Superior temporal gyrus (tissue), 1 donor: ENCODE data around the gene DUSP14.

ENCODE experiments used
- DNase-seq: peaks from one replicate; pipeline ENCODE4 v3.0.0-alpha.2; 2016; ENCODE audit errors: extremely low spot score

DUSP14 gene

DNA sequence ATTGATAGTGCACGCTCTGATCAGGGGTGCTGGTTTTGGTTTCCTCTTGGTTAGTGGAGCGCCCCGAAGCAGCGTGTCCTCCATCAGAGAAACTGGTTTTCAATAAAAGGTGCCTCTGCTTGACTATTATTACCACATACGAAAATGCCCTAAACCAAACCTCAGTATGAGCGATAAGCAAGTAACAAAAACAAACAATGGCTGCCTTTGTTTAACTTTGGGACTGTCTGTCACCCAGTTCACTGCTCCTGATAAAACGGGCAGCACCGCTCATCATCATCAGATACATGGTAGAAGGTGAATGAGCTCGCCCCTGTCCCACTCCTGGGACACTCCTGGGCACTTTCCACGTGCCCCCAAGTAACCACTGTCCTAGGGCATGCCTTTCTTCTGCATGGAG is 24.0 kb downstream of the DUSP14 start:
- no peak for DNase-seq

DNA sequence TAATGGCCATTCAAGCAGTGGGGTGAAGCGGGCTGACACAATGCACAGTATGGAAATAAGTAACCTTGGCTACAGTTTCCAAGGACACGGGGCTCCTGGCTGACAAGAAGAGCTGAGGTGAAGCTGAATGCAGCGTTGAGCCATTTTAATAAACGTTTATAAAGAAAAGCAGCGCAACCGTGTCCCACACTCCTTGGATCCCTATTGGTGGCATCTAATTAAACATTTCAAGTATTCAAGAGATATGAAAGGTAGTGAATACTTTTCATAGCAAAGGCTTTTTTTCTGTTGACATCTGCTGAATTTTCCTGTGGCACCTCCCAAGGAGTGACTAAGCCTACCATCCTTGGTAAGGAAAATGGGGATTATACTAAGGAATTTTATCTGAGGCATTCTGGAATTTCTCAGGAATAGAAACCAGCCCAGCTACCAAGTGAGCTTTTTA is 26.5 kb downstream of the DUSP14 start:
- no peak for DNase-seq

GRCh38 chr17:37517881-37518280 is 28.2 kb downstream of the DUSP14 start:
- DNase-seq, result no peak

GRCh38 chr17:37518826-37519225 is 29.1 kb downstream of the DUSP14 start:
- DNase-seq, result peak; percentile 35

- no peak for DNase-seq
Measured at GRCh38 chr17:37519251-37519985, 29.7 kb downstream of the DUSP14 start.

- DNase-seq, result no peak
Measured at GRCh38 chr17:37520174-37520573, 30.5 kb downstream of the DUSP14 start.

DNA sequence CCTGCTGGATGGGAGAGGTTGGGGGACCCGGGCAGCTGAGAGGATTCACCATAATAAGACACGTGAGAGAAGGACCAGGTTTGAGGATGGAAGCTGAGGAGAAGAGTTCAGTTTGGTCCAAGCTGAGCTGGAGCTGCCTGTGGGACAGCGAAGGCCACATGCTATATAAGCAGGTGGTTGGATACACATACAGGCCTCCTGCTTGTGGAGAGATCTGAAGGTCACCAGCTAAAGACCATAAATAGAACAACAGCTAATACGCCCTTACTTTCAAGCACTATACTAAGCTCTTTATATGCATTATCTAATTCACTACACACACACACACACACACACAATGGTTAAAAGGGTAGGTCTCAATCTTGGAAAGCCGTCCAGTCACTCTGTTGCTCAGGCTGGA is 32.1 kb downstream of the DUSP14 start:
- no peak for DNase-seq

- no peak for DNase-seq
Measured at GRCh38 chr17:37523715-37524219, 34.1 kb downstream of the DUSP14 start.

DNA sequence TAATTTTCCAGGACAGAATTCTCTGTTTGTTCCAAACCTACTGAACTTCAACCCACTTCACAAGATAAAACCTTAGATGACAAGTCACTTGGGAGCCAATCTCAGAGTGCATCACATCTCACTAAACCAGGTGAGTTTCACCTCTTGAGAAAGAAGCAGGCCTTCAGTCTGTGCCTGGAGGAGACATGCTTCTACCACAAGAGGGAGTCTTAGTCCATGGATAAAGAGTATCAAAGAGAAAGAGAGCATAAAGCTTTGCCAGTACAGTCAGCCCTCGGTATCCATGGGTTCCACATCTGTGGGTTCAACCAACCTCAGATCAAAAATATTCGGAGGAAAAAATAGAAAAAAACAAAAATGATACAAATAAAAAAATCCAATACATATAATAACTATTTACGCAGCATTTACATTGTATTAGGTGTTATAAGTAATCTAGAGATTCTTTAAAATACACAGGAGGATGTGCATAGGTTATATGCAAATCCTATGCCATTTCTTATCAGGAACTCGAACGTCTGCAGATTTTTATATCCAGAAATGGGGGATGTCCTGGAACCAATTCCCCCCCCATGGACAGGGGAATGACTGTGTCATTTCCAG is 37.7 kb downstream of the DUSP14 start:
- DNase-seq, result peak; percentile 75

DNA sequence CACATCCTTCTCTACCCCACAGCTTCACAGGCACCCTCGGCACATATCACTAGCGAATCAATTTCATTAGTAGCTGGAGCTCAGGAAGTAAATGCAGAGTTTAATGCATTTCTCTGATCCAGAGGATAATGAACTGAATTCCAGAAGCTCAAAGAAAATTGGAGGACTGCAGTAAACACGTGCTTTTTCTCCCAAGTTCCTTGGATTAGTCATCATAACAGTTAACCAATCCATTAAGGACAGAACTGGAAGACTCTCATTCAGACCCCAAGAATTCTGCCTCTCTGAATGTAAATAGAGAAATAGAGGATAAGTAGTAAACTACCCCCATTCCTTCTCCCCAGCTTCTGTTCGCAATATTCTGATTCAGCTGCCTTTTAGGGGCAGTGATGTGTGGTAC is 40.7 kb downstream of the DUSP14 start:
- DNase-seq, result no peak

GRCh38 chr17:37532756-37533155 is 43.1 kb downstream of the DUSP14 start:
- no peak for DNase-seq

- no peak for DNase-seq
Measured at GRCh38 chr17:37535906-37536305, 46.2 kb downstream of the DUSP14 start.

DNA sequence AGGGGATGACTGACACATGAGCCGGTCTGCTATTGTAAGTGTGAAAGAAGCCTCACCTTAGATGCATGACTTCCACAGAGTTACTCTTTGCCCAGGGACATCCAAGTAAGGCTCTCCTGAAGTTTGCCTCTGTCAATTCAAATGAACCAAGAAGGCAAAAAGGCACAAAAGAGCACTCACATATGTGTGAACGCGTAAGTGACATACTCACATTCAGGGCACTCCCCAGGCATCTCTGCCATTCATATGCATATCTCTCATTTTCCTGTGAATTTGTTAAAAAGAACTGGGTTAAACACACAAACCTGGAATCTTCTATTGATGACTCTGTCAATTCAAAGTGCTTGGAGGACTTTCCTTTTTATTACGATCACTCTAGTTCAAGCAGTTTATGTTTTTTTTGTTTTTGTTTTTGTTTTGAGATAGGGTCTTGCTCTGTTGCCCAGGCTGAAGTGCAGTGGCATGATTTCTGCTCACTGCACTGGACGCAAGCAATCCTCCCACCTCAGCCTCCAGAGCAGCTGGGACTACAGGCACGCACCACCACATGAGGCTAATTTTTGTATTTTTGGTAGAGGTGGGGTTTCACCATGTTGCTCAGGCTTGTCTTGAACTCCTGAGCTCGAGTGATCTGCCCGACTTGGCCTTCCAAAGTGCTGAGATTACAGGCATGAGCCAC is 49.4 kb downstream of the DUSP14 start:
- DNase-seq, result no peak

GRCh38 chr17:37541880-37542660 is 52.4 kb downstream of the DUSP14 start:
- DNase-seq, result no peak

DNA sequence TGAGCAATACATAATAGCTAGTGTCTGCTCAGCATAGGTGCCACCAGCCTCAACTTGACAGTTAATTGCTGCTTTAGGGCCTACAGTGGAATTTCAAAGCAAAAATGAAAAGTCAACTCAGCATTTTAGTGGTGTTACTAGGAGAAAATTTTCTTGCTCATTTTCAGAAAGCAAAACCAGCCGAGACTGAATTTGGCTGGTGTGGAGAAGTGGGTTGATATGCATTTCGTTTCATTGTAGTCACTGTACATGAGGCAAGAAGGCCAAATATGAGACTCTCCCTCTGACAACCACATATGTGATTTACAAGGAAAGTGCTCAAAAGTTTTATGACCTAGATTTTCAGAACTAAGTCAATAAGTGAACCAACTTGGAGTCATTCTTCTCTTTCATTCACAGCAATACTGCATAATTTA is 54.0 kb downstream of the DUSP14 start:
- DNase-seq, result no peak

- no peak for DNase-seq
Measured at GRCh38 chr17:37545486-37545885, 55.8 kb downstream of the DUSP14 start.

DNA sequence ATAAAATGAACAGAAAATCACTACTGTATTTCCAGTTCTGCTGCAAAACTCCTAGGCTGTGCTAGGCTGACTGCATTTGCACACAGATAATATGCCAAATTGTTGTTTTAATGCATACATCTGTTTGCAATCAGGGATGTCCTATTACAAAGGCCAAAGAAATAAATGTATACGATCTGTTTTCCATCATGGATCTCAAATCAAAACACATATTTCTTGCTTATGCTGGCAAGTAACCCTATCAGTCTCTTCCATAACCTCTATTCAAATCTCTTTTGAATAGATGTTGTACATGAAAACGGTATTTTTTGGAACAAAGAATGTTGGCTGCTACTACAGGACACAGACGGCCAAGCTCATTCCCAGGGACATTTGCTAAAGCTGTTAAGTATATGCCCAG is 56.6 kb downstream of the DUSP14 start:
- DNase-seq, result no peak

GRCh38 chr17:37547986-37548385 is 58.3 kb downstream of the DUSP14 start:
- DNase-seq, result no peak

DNA sequence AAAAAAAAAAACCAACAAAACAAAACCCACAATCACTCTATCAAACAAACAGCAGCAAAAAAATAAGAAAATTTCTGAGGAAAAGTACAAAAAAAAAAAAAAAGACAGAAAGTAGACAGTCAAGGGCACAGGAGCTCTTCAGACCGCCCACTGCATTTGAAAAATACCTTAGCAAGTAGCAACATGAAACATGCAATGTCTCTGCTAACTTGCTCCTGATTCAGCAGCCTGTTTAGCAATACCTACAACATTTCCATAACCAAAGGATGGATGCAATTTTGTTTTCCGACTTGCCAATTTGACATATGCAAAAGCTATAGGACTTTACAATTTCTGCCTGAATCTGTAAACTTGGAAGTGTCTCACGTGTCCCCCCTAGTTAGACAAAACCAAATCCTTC is 62.1 kb downstream of the DUSP14 start:
- DNase-seq, result no peak

DNA sequence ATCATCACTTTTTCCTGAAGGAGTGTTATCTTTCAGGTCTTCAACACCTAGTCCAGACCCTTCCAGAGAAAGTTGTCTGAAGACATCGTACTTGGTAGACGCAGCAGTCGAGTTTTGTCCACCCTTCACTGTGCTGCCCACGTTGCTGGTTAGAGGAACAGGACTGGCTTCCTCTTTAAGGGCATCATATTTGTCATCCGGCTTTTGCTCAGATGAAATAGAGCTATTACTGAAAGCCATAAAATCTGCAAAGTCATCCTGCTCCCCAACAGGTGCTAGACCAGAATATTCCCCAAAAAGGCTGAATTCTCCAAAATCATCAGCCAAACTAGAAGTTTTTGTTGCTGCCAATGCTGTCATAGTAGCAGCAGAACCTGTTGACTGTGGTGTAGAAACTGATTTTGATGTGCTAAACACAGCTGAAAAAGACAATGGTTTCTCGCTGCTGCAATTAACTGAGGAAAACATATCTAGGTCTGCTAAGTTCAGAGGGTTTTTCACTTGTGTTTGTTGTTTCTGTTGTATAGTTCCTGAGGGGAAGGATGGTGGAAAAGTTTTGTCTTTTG is 63.8 kb downstream of the DUSP14 start:
- DNase-seq, result no peak

- DNase-seq, result no peak
Measured at GRCh38 chr17:37555386-37555785, 65.7 kb downstream of the DUSP14 start.

- no peak for DNase-seq
Measured at GRCh38 chr17:37557482-37557881, 67.8 kb downstream of the DUSP14 start.
